WTC11 (cell line): ENCODE measurements around the gene TTLL11. TPM values are rescaled to one million over a fixed set of nuclear protein-coding genes. Genes with fewer than 3 reads are reported as not detected.

Experiments used
- ATAC-seq: fragments of 200-7000 bp; cut with Tn5 transposase; 2 replicates; pipeline ENCODE4 v1.10.0; 2021; ENCODE audit warnings: mild to moderate bottlenecking, moderate library complexity
- CTCF ChIA-PET: fragments of 300-600 bp; sonication (Branson Sonifier 250); formaldehyde crosslinking; loops from one replicate; lab custom pipeline; 2021; ENCODE audit warnings: antibody characterized with exemption; lab: Charles Lee
- POLR2A ChIA-PET: fragments of 350-600 bp; sonication (Branson Sonifier 250); formaldehyde crosslinking; loops from one replicate; lab custom pipeline; 2021; ENCODE audit warnings: antibody characterized with exemption; lab: Charles Lee
- DNase-seq: peaks from one replicate; pipeline ENCODE4 v3.0.0; 2021; ENCODE audit warnings: low spot score
- H3K27ac Mint-ChIP-seq: 2 replicates; pipeline ENCODE4 v1.8.0; 2021; ENCODE audit warnings: mixed read lengths
- H3K27me3 Mint-ChIP-seq: 2 replicates; pipeline ENCODE4 v1.8.0; 2021; ENCODE audit warnings: low read depth, mild to moderate bottlenecking, moderate library complexity, mixed read lengths
- H3K36me3 Mint-ChIP-seq: 2 replicates; pipeline ENCODE4 v1.8.0; 2021; ENCODE audit warnings: mixed read lengths
- H3K4me1 Mint-ChIP-seq: 2 replicates; pipeline ENCODE4 v1.8.0; 2022; ENCODE audit warnings: mixed read lengths
- H3K4me3 Mint-ChIP-seq: 2 replicates; pipeline ENCODE4 v1.8.0; 2021; ENCODE audit warnings: mild to moderate bottlenecking, moderate library complexity, mixed read lengths
- H3K9me3 Mint-ChIP-seq: 2 replicates; pipeline ENCODE4 v1.8.0; 2021; ENCODE audit warnings: mixed read lengths
- CREB1 ChIP-seq: sonication (generic); formaldehyde crosslinking; IDR thresholded peaks from 2 replicates; pipeline ENCODE4 v1.8.0; 2023; ENCODE audit warnings: mild to moderate bottlenecking, missing genetic modification reagents
- ELF4 ChIP-seq: sonication (generic); formaldehyde crosslinking; IDR thresholded peaks from 2 replicates; pipeline ENCODE4 v1.8.1; 2022; ENCODE audit warnings: low read depth, mild to moderate bottlenecking, moderate library complexity, missing genetic modification reagents
- ESRRA ChIP-seq: sonication (generic); formaldehyde crosslinking; IDR thresholded peaks from 2 replicates; pipeline ENCODE4 v1.8.1; 2022; ENCODE audit warnings: mild to moderate bottlenecking, missing genetic modification reagents, borderline replicate concordance
- ETV6 ChIP-seq: sonication (generic); formaldehyde crosslinking; IDR thresholded peaks from 2 replicates; pipeline ENCODE4 v1.8.1; 2022; ENCODE audit warnings: mild to moderate bottlenecking, missing genetic modification reagents
- FOXJ3 ChIP-seq: sonication (generic); formaldehyde crosslinking; IDR thresholded peaks from 2 replicates; pipeline ENCODE4 v1.9.0; 2021; ENCODE audit warnings: missing genetic modification reagents, mild to moderate bottlenecking, borderline replicate concordance
- FOXP1 ChIP-seq: sonication (generic); formaldehyde crosslinking; IDR thresholded peaks from 2 replicates; pipeline ENCODE4 v1.8.0; 2022; ENCODE audit warnings: missing genetic modification reagents, mild to moderate bottlenecking, moderate library complexity, borderline replicate concordance
- GABPB1 ChIP-seq: sonication (generic); formaldehyde crosslinking; IDR thresholded peaks from 2 replicates; pipeline ENCODE4 v1.8.1; 2023; ENCODE audit warnings: mild to moderate bottlenecking, missing genetic modification reagents
- IRF2 ChIP-seq: sonication (generic); formaldehyde crosslinking; IDR thresholded peaks from 2 replicates; pipeline ENCODE4 v1.8.0; 2022; ENCODE audit warnings: low read depth, missing genetic modification reagents, borderline replicate concordance
- JUN ChIP-seq: sonication (generic); formaldehyde crosslinking; IDR thresholded peaks from 2 replicates; pipeline ENCODE4 v1.8.0; 2023; ENCODE audit warnings: mild to moderate bottlenecking, missing genetic modification reagents
- MXD4 ChIP-seq: fragments of 250-450 bp; sonication (Bioruptor Pico); IDR thresholded peaks from 2 replicates; pipeline ENCODE4 v1.8.0; 2021; ENCODE audit warnings: mild to moderate bottlenecking, moderate library complexity, borderline replicate concordance
- MYBL2 ChIP-seq: sonication (generic); formaldehyde crosslinking; IDR thresholded peaks from 2 replicates; pipeline ENCODE4 v1.8.1; 2023; ENCODE audit warnings: mild to moderate bottlenecking, moderate library complexity, missing genetic modification reagents
- NFE2L1 ChIP-seq: sonication (generic); formaldehyde crosslinking; IDR thresholded peaks from 2 replicates; pipeline ENCODE4 v1.8.1; 2023; ENCODE audit warnings: missing genetic modification reagents
- NFYB ChIP-seq: sonication (generic); formaldehyde crosslinking; conservative IDR thresholded peaks from 2 replicates; pipeline ENCODE4 v1.8.0; 2022; ENCODE audit warnings: low read depth, missing genetic modification reagents
- NR3C1 ChIP-seq: sonication (generic); formaldehyde crosslinking; conservative IDR thresholded peaks from 2 replicates; pipeline ENCODE4 v1.8.1; 2023; ENCODE audit warnings: low read depth, mild to moderate bottlenecking, missing genetic modification reagents
- PRRX2 ChIP-seq: fragments of 250-450 bp; sonication (Bioruptor Pico); IDR thresholded peaks from 2 replicates; pipeline ENCODE4 v1.8.0; 2021; ENCODE audit warnings: mild to moderate bottlenecking
- TP53 ChIP-seq: sonication (generic); formaldehyde crosslinking; IDR thresholded peaks from 2 replicates; pipeline ENCODE4 v1.8.1; 2023; ENCODE audit warnings: mild to moderate bottlenecking, missing genetic modification reagents
- ZNF138 ChIP-seq: sonication (generic); formaldehyde crosslinking; conservative IDR thresholded peaks from 2 replicates; pipeline ENCODE4 v1.8.1; 2022; ENCODE audit warnings: mild to moderate bottlenecking, moderate library complexity, missing genetic modification reagents
- ZNF423 ChIP-seq: fragments of 250-450 bp; sonication (Bioruptor Pico); IDR thresholded peaks from 2 replicates; pipeline ENCODE4 v2.1.2; 2022; ENCODE audit warnings: mild to moderate bottlenecking, moderate library complexity
- total RNA-seq: library from RNA; stranded (reverse); gene quantifications from 3 replicates; pipeline ENCODE4 v1.2.3, GENCODE V29; 2021
- TF ChIP-seq, protein P1 (sequence below): sonication (generic); formaldehyde crosslinking; IDR thresholded peaks from 2 replicates; pipeline ENCODE4 v1.8.1; 2022; ENCODE audit warnings: missing genetic modification reagents, borderline replicate concordance
- TF ChIP-seq, protein P2 (sequence below): fragments of 250-450 bp; sonication (Bioruptor Pico); IDR thresholded peaks from 2 replicates; pipeline ENCODE4 v1.9.0; 2021; ENCODE audit warnings: mild to moderate bottlenecking
- TF ChIP-seq, protein P3 (sequence below): sonication (generic); formaldehyde crosslinking; IDR thresholded peaks from 2 replicates; pipeline ENCODE4 v1.8.1; 2023; ENCODE audit warnings: mild to moderate bottlenecking, missing genetic modification reagents
- TF ChIP-seq, protein P4 (sequence below): sonication (generic); formaldehyde crosslinking; IDR thresholded peaks from 2 replicates; pipeline ENCODE4 v1.8.0; 2022; ENCODE audit warnings: mild to moderate bottlenecking, missing genetic modification reagents
- TF ChIP-seq, protein P5 (sequence below): sonication (generic); formaldehyde crosslinking; IDR thresholded peaks from 2 replicates; pipeline ENCODE4 v1.8.0; 2022; ENCODE audit warnings: mild to moderate bottlenecking, missing genetic modification reagents

Gene TTLL11
- total RNA-seq, 1 experiment from 2014 or later = 1.1 TPM

DNA sequence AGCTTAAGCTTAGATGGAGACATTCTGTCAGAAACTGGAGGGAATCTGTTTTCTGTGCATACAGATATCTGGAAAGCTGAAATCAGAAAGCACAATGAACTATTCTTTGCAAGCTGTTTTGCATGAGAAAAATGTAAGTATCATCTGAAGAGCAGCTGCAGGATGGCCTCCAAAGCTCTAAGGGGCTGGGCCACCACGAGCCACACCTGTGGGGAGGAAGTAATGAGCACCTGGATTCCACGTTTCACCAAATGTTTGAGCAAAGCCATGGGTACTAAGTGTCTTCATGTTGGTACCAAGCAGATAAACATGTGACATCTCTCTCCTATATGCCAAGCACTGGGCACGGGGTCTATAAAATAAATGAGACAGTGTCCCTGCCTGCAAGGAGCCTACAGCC, 199.3 kb downstream of the TTLL11 start (continued):
- TF ChIP-seq, protein P1, sequence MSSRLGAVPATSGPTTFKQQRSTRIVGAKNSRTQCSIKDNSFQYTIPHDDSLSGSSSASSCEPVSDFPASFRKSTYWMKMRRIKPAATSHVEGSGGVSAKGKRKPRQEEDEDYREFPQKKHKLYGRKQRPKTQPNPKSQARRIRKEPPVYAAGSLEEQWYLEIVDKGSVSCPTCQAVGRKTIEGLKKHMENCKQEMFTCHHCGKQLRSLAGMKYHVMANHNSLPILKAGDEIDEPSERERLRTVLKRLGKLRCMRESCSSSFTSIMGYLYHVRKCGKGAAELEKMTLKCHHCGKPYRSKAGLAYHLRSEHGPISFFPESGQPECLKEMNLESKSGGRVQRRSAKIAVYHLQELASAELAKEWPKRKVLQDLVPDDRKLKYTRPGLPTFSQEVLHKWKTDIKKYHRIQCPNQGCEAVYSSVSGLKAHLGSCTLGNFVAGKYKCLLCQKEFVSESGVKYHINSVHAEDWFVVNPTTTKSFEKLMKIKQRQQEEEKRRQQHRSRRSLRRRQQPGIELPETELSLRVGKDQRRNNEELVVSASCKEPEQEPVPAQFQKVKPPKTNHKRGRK (CRISPR knock-in tag) = no peak
- TF ChIP-seq MXD4 (no peak), NR3C1 (CRISPR knock-in tag) (no peak), PRRX2 (CRISPR knock-in tag) (no peak)

DNA sequence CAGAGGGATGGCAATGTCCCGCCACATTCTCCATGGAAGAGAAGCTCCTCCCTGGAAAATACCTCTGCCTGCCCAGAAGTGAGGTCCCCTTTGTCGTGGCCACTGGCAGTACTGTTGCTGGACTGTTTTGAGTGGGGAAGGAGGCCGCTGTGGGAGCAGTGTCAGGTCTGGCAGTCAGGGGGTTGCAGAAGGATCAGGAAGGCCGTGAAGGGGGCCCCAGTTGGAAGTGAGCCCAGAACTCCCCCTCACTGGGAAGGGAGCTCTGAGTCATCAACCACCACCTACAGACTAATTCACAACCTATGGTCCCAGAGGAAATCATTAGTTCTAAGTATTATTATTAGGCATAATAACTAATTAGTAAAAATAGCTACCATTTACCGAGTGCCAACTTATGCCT, 200.4 kb downstream of the TTLL11 start:
- Mint-ChIP-seq H3K4me1 (peaks cover 16% of the 10 kb centered on the region), H3K4me3 (no peak overlapping the region), H3K27me3 (no peaks in the 10 kb centered on the region), H3K27ac (no peak overlapping the region), H3K9me3 (peaks cover 3% of the 10 kb centered on the region; the same call in 1 of the 2 replicates), H3K36me3 (no peaks in the 10 kb centered on the region)
- TF ChIP-seq CREB1 = no peak
- no peak for TF ChIP-seq JUN (CRISPR knock-in tag)
- TF ChIP-seq, protein P2, sequence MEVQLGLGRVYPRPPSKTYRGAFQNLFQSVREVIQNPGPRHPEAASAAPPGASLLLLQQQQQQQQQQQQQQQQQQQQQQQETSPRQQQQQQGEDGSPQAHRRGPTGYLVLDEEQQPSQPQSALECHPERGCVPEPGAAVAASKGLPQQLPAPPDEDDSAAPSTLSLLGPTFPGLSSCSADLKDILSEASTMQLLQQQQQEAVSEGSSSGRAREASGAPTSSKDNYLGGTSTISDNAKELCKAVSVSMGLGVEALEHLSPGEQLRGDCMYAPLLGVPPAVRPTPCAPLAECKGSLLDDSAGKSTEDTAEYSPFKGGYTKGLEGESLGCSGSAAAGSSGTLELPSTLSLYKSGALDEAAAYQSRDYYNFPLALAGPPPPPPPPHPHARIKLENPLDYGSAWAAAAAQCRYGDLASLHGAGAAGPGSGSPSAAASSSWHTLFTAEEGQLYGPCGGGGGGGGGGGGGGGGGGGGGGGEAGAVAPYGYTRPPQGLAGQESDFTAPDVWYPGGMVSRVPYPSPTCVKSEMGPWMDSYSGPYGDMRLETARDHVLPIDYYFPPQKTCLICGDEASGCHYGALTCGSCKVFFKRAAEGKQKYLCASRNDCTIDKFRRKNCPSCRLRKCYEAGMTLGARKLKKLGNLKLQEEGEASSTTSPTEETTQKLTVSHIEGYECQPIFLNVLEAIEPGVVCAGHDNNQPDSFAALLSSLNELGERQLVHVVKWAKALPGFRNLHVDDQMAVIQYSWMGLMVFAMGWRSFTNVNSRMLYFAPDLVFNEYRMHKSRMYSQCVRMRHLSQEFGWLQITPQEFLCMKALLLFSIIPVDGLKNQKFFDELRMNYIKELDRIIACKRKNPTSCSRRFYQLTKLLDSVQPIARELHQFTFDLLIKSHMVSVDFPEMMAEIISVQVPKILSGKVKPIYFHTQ = no peak
- no peak for TF ChIP-seq ETV6 (CRISPR knock-in tag)
- TF ChIP-seq, protein P3, sequence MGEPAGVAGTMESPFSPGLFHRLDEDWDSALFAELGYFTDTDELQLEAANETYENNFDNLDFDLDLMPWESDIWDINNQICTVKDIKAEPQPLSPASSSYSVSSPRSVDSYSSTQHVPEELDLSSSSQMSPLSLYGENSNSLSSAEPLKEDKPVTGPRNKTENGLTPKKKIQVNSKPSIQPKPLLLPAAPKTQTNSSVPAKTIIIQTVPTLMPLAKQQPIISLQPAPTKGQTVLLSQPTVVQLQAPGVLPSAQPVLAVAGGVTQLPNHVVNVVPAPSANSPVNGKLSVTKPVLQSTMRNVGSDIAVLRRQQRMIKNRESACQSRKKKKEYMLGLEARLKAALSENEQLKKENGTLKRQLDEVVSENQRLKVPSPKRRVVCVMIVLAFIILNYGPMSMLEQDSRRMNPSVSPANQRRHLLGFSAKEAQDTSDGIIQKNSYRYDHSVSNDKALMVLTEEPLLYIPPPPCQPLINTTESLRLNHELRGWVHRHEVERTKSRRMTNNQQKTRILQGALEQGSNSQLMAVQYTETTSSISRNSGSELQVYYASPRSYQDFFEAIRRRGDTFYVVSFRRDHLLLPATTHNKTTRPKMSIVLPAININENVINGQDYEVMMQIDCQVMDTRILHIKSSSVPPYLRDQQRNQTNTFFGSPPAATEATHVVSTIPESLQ (CRISPR knock-in tag) = no peak
- no peak for TF ChIP-seq ELF4 (CRISPR knock-in tag)
- TF ChIP-seq IRF2 (CRISPR knock-in tag) = no peak
- no peak for TF ChIP-seq ZNF138 (CRISPR knock-in tag)
- TF ChIP-seq, protein P4, sequence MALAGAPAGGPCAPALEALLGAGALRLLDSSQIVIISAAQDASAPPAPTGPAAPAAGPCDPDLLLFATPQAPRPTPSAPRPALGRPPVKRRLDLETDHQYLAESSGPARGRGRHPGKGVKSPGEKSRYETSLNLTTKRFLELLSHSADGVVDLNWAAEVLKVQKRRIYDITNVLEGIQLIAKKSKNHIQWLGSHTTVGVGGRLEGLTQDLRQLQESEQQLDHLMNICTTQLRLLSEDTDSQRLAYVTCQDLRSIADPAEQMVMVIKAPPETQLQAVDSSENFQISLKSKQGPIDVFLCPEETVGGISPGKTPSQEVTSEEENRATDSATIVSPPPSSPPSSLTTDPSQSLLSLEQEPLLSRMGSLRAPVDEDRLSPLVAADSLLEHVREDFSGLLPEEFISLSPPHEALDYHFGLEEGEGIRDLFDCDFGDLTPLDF (CRISPR knock-in tag) = no peak
- no peak for TF ChIP-seq MYBL2
- no peak for TF ChIP-seq ZNF423
- no peak for TF ChIP-seq NFYB (CRISPR knock-in tag)
- no peak for TF ChIP-seq NFE2L1 (CRISPR knock-in tag)
- no peak for TF ChIP-seq FOXJ3 (CRISPR knock-in tag)
- no peak for TF ChIP-seq FOXP1 (CRISPR knock-in tag)
- TF ChIP-seq, protein P5, sequence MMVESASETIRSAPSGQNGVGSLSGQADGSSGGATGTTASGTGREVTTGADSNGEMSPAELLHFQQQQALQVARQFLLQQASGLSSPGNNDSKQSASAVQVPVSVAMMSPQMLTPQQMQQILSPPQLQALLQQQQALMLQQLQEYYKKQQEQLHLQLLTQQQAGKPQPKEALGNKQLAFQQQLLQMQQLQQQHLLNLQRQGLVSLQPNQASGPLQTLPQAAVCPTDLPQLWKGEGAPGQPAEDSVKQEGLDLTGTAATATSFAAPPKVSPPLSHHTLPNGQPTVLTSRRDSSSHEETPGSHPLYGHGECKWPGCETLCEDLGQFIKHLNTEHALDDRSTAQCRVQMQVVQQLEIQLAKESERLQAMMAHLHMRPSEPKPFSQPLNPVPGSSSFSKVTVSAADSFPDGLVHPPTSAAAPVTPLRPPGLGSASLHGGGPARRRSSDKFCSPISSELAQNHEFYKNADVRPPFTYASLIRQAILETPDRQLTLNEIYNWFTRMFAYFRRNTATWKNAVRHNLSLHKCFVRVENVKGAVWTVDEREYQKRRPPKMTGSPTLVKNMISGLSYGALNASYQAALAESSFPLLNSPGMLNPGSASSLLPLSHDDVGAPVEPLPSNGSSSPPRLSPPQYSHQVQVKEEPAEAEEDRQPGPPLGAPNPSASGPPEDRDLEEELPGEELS (CRISPR knock-in tag) = no peak
- no peak for TF ChIP-seq TP53 (CRISPR knock-in tag)
- TF ChIP-seq ESRRA = no peak
- no peak for TF ChIP-seq GABPB1 (CRISPR knock-in tag)
- no peak for TF ChIP-seq NR3C1 (CRISPR knock-in tag)
- ChIA-PET CTCF (interaction anchor here (0.7 kb wide), 1 partner anchor 38 kb away, joined by 4 read pairs; no protein-coding TSS in a partner anchor), POLR2A (no interaction called here)
- DNase-seq = no peak
- no peak for ATAC-seq
